ENCODE measurements around the gene DERL2. TPM values are rescaled to one million over a fixed set of nuclear protein-coding genes. Genes with fewer than 3 reads are reported as not detected.
A peak's percentile ranks its signal among the peaks of the same experiment; 100 is the strongest.

DERL2 gene
- total RNA-seq, 2 experiments from 2014 or later: 25.8 to 56.3 TPM

DNA sequence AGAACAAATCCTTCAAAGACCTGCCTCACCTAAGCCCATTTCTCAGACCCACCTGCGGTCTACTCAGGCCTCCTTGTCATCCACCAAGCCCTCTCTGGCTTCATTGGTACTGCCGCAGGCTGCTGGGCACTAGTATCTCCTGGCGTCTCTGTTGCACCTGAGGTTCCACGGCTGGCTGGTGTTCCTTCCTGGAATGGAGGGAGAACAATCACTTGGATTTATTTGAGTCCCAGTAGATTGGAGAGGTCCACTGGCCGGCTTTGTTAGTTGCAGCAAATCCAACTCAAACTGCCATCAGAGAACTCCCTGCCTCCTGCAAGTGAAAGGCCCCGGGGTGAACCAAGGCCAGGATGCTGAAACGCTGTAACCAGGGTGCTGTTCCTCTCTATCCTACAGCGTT lies 15.7 kb upstream of the DERL2 start:
- POLR2A ChIA-PET: no interaction called here
- Histone ChIP-seq H2AFZ (ENCODE audit: low read length) (no peak overlapping the region), H3K4me3 (ENCODE audit: low read depth, low read length, poor library complexity, severe bottlenecking) (no peak overlapping the region), H3K9me2 (ENCODE audit: insufficient read depth, low read length) (no peaks in the 10 kb centered on the region), H4K20me1 (ENCODE audit: insufficient read depth, low read length) (no peaks in the 10 kb centered on the region), H3K36me3 (ENCODE audit: insufficient read depth, low read length) (no peaks in the 10 kb centered on the region), H3K79me2 (ENCODE audit: insufficient read depth, low read depth, low read length) (no peaks in the 10 kb centered on the region), H3K27ac (ENCODE audit: low read depth, low read length, poor library complexity, severe bottlenecking) (no peak overlapping the region), H3K9me3 (ENCODE audit: low read length) (no peaks in the 10 kb centered on the region), H3K4me1 (ENCODE audit: insufficient read depth, low read length, poor library complexity, severe bottlenecking) (peaks cover 11% of the 10 kb centered on the region), H3K4me2 (ENCODE audit: low read length) (no peak overlapping the region)
- CTCF ChIA-PET (ENCODE audit: unreplicated experiment): no interaction called here
- TF ChIP-seq EZH2phosphoT487 (IDR thresholded peaks at IDR 0.05; ENCODE audit: borderline replicate concordance, low read depth, low read length): no peak
- no TSS peak for BruUV-seq (replicated peaks)
- intact Hi-C loops (cut with micrococcal nuclease; ENCODE audit: unreplicated experiment): no loop called here
- DNase-seq (ENCODE audit: low spot score): no peak

DNA sequence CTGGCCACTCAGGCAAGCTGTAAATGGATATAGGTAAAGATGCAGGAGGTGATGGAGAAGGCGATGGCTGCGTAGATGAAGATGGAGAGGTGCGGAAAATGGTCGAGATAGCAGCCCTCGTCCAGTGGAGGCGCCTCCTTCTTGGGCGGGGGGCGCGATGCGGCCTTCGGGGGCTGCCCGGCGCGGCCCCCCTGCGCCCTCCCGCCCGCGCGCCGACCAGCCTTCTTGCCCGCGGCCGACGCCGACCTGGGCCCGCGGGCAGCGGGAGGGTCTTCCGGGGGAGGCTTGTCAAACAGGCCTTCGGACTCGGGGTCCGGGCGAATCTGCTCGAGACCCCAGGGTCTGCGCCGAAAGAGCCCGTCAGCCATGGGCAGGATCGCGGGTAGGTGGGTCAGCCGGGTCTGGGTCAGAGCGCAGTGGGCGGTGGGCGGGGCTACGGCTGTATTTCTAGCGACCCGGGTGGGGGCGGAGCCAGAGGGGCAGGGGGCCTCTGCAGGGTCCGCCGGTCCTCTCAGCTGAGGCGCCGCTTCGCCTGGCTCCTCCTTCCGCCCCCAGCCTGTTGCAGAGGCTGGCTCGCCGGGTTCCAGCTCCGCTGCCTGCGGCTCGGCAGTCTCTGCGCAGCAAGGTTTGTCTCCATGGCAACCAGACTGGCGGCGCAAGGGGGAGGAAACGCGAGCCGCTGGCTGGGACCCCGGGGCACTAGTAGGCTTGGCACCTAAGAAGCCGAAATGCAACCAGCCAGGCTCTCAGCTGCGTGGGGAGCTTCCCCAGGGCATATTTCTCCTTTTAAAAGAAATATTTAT lies 14.8 kb upstream of the DERL2 start:
- Histone ChIP-seq H4K20me1 (ENCODE audit: insufficient read depth, low read length) (no peaks in the 10 kb centered on the region), H3K36me3 (ENCODE audit: insufficient read depth, low read length) (no peaks in the 10 kb centered on the region), H3K9me2 (ENCODE audit: insufficient read depth, low read length) (no peaks in the 10 kb centered on the region), H3K9me3 (ENCODE audit: low read length) (no peaks in the 10 kb centered on the region), H3K79me2 (ENCODE audit: insufficient read depth, low read depth, low read length) (no peaks in the 10 kb centered on the region), H3K4me1 (ENCODE audit: insufficient read depth, low read length, poor library complexity, severe bottlenecking) (peaks cover 11% of the 10 kb centered on the region), H3K4me3 (ENCODE audit: low read depth, low read length, poor library complexity, severe bottlenecking) (peak overlapping the region; percentile 61), H3K4me2 (ENCODE audit: low read length) (peak overlapping the region; percentile 63), H2AFZ (ENCODE audit: low read length) (no peak overlapping the region; the same call in 1 of the 2 replicates), H3K27ac (ENCODE audit: low read depth, low read length, poor library complexity, severe bottlenecking) (no peak overlapping the region)
- ChIA-PET POLR2A (interaction anchor here (0.6 kb wide), 1 partner anchor 985 kb away, joined by 5 read pairs; no protein-coding TSS in a partner anchor), CTCF (ENCODE audit: unreplicated experiment) (no interaction called here)
- BruUV-seq (replicated peaks): no TSS peak
- peak; percentile 69 for DNase-seq (ENCODE audit: low spot score)
- intact Hi-C loops (cut with micrococcal nuclease; ENCODE audit: unreplicated experiment): no loop called here
- TF ChIP-seq EZH2phosphoT487 (IDR thresholded peaks at IDR 0.05; ENCODE audit: borderline replicate concordance, low read depth, low read length): no peak
- TF ChIP-seq, protein P1, sequence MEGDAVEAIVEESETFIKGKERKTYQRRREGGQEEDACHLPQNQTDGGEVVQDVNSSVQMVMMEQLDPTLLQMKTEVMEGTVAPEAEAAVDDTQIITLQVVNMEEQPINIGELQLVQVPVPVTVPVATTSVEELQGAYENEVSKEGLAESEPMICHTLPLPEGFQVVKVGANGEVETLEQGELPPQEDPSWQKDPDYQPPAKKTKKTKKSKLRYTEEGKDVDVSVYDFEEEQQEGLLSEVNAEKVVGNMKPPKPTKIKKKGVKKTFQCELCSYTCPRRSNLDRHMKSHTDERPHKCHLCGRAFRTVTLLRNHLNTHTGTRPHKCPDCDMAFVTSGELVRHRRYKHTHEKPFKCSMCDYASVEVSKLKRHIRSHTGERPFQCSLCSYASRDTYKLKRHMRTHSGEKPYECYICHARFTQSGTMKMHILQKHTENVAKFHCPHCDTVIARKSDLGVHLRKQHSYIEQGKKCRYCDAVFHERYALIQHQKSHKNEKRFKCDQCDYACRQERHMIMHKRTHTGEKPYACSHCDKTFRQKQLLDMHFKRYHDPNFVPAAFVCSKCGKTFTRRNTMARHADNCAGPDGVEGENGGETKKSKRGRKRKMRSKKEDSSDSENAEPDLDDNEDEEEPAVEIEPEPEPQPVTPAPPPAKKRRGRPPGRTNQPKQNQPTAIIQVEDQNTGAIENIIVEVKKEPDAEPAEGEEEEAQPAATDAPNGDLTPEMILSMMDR (conservative IDR thresholded peaks at IDR 0.05; ENCODE audit: low read length): no peak

DNA sequence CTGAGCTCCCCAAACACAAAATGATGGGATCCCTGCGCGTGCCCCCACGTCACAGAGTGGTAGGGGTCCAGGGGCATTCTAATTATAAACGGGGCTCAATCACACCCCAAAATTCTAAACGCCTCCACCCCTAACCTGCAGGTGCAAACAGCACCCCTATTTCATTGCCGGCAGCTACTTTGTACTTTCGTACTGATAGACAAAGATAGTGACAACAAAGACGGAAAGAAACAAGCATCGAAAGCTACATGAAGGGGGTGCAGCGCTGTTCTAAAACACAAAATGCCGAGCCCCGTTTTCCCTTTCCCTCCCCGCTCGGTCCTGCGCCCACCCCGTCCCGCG lies 14.2 kb upstream of the DERL2 start:
- no peak for DNase-seq (ENCODE audit: low spot score)
- H3K9me3 ChIP-seq (ENCODE audit: low read length): no peaks in the 10 kb centered on the region
- peak overlapping the region; percentile 61 for H3K4me3 ChIP-seq (ENCODE audit: low read depth, low read length, poor library complexity, severe bottlenecking)
- H4K20me1 ChIP-seq (ENCODE audit: insufficient read depth, low read length): no peaks in the 10 kb centered on the region
- intact Hi-C loops (cut with micrococcal nuclease; ENCODE audit: unreplicated experiment): no loop called here
- H2AFZ ChIP-seq (ENCODE audit: low read length): no peak overlapping the region; the same call in 1 of the 2 replicates
- H3K79me2 ChIP-seq (ENCODE audit: insufficient read depth, low read depth, low read length): no peaks in the 10 kb centered on the region
- CTCF ChIA-PET (ENCODE audit: unreplicated experiment): no interaction called here
- H3K9me2 ChIP-seq (ENCODE audit: insufficient read depth, low read length): no peaks in the 10 kb centered on the region
- BruUV-seq (replicated peaks): no TSS peak
- TF ChIP-seq, protein P1 (conservative IDR thresholded peaks at IDR 0.05; ENCODE audit: low read length): no peak
- TF ChIP-seq EZH2phosphoT487 (IDR thresholded peaks at IDR 0.05; ENCODE audit: borderline replicate concordance, low read depth, low read length): no peak
- POLR2A ChIA-PET: interaction anchor here (0.6 kb wide), 1 partner anchor 984 kb away, joined by 5 read pairs; no protein-coding TSS in a partner anchor
- H3K27ac ChIP-seq (ENCODE audit: low read depth, low read length, poor library complexity, severe bottlenecking): no peak overlapping the region
- H3K4me2 ChIP-seq (ENCODE audit: low read length): peak overlapping the region; percentile 63; the same call in 1 of the 2 replicates
- no peaks in the 10 kb centered on the region for H3K36me3 ChIP-seq (ENCODE audit: insufficient read depth, low read length)
- peaks cover 11% of the 10 kb centered on the region for H3K4me1 ChIP-seq (ENCODE audit: insufficient read depth, low read length, poor library complexity, severe bottlenecking)

Measured in OCI-LY7 (cell line).